ENCODE results near the gene NYNRIN. TPM values are rescaled to one million over a fixed set of nuclear protein-coding genes. Genes with fewer than 3 reads are reported as not detected.

Gene NYNRIN
- total and polyA plus RNA-seq, 2 donors (not counting 3 experiments of a cell fraction or from before 2014, with no cell fraction given) = 37.2 to 42.8 TPM

- intact Hi-C loops (cut with micrococcal nuclease) = no loop called here
- Histone ChIP-seq H3K36me3 (ENCODE audit: control insufficient read depth in 2 of 2, extremely low read depth in 1 of 2, insufficient read depth in 2 of 2, low read length in 2 of 2) (no peaks in the 10 kb centered on the region), H3K4me3 (replicated peaks in 1 of 3; ENCODE audit: insufficient read depth in 1 of 3, low read depth in 1 of 3, low read length in 3 of 3) (no peak overlapping the region), H3K27me3 (ENCODE audit: control insufficient read depth in 2 of 2, insufficient read depth in 2 of 2, low read length in 2 of 2) (peaks cover 0 to 6% of the 10 kb centered on the region in 2 experiments), H3K27ac (ENCODE audit: insufficient read depth, low read depth, low read length) (no peak overlapping the region), H3K4me1 (ENCODE audit: control insufficient read depth, extremely low read depth, insufficient read depth, low read length) (peaks cover 23% of the 10 kb centered on the region), H4K20me1 (replicated peaks; ENCODE audit: control insufficient read depth, extremely low read depth, insufficient read depth, low read length) (no peaks in the 10 kb centered on the region), H3K9me3 (replicated peaks; ENCODE audit: control insufficient read depth, insufficient read depth, low read length) (no peaks in the 10 kb centered on the region), H2AFZ (ENCODE audit: low read depth, low read length) (no peak overlapping the region), H3K79me2 (ENCODE audit: control insufficient read depth, insufficient read depth, low read length) (no peaks in the 10 kb centered on the region), H3K9me1 (replicated peaks; ENCODE audit: control insufficient read depth, extremely low read depth, insufficient read depth, low read length) (no peaks in the 10 kb centered on the region), H3K9ac (replicated peaks; ENCODE audit: extremely low read depth, insufficient read depth, low read length) (no peak overlapping the region), H3K4me2 (ENCODE audit: insufficient read depth, low read length) (no peak overlapping the region)
- CTCF ChIA-PET = interaction anchor here (1.3 to 3.0 kb wide), 2 partner anchors 41 to 57 kb away, joined by 5 to 17 read pairs; no protein-coding TSS in a partner anchor
- dilution Hi-C loops (cut with MboI; ENCODE audit: extremely low pct_ligation_motif_present, low sequenced_read_pairs) = no loop called here
- no TSS peak for BruUV-seq (replicated peaks)
- FAIRE-seq (no peak), DNase-seq (ENCODE audit: low read depth, low spot score) (peak; percentile 10)
- TF ChIP-seq, protein P1, sequence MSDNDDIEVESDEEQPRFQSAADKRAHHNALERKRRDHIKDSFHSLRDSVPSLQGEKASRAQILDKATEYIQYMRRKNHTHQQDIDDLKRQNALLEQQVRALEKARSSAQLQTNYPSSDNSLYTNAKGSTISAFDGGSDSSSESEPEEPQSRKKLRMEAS (IDR thresholded peaks at IDR 0.05; ENCODE audit: insufficient read depth, insufficient read length) = no peak
- TF ChIP-seq JUN (IDR thresholded peaks at IDR 0.05; ENCODE audit: borderline replicate concordance, insufficient read depth, insufficient read length, low read depth) (no peak), FOS (IDR thresholded peaks at IDR 0.05; ENCODE audit: borderline replicate concordance, insufficient read depth, low read length) (no peak), EZH2 (IDR thresholded peaks at IDR 0.05; ENCODE audit: borderline replicate concordance, low read depth, low read length, severe bottlenecking) (no peak), POLR2AphosphoS5 (IDR thresholded peaks at IDR 0.05; ENCODE audit: insufficient read depth, low read depth, low read length) (no peak), POLR2A (IDR thresholded peaks at IDR 0.05; ENCODE audit: low read depth, low read length) (no peak), GATA2 (IDR thresholded peaks at IDR 0.05; ENCODE audit: insufficient read depth, insufficient read length, low read depth, low read length) (no peak), MYC (IDR thresholded peaks at IDR 0.05; ENCODE audit: low read depth, low read length) (no peak), CTCF (IDR thresholded peaks at IDR 0.05; ENCODE audit: extremely low read depth in 1 of 2, insufficient read depth in 1 of 2, low read depth in 1 of 2, low read length in 2 of 2) (no peak)
- POLR2A ChIA-PET = no interaction called here
Observed at GRCh38 chr14:24390701-24391468, 7.9 kb upstream of the NYNRIN start.

All from endothelial cell of umbilical vein (primary cell).